IPS-18c (cell line): Measurements from ENCODE around the gene CTSL.

Source experiments
- H3K4me3 ChIP-seq: 2 replicates; pipeline ENCODE4 v1.7.0; 2013; ENCODE audit warnings: low read depth, mild to moderate bottlenecking, low read length, moderate library complexity; ENCODE audit not compliant: insufficient read depth
- H3K9me3 ChIP-seq: one replicate; pipeline ENCODE4 v1.6.1; 2013; ENCODE audit warnings: mild to moderate bottlenecking, low read length, moderate library complexity; ENCODE audit not compliant: control insufficient read depth, insufficient read depth

CTSL gene

DNA sequence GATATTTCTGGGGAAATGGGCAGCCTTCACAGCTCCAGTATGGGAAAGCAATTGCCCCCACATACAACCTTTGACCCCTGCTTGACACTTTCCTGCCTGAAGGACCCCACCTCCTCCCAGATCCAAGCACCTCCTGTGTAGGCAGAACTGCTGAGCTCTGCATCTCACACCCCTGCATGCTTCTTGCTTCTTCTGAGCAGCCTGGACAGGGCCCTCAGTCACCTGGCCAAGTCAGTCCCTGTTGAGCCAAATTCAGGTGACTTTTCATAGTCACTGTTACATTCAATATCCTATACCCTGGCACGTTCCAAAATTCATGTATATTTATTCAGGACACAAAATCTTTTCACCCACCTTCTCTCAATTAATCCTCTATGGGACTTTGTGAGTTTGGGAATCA lies 30.4 kb upstream of the CTSL start:
- H3K9me3 ChIP-seq, result no peaks in the 10 kb centered on the region
- H3K4me3 ChIP-seq, result no peak overlapping the region

DNA sequence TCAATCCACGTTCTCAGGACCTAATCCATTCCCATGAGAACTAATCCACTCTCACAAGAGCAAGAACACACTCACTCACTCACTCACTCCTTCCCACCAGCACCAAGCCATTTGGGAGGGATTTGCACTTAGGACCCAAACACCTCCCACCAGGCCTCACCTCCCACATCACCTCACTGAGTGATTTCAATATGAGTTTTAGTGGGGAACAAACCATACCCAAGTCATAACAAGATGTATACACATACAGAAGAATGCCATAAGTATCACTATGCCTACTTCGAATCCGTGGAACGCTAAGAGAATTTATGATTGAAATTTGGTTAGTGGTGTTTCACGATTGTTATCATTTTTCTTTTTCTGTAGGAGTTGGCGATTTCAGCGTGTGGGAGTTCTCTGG lies 29.3 kb upstream of the CTSL start:
- no peaks in the 10 kb centered on the region for H3K9me3 ChIP-seq
- H3K4me3 ChIP-seq, result no peak overlapping the region

GRCh38 chr9:87698069-87698809 lies 27.7 kb upstream of the CTSL start:
- no peak overlapping the region for H3K4me3 ChIP-seq
- no peaks in the 10 kb centered on the region for H3K9me3 ChIP-seq

GRCh38 chr9:87699835-87700234 lies 26.1 kb upstream of the CTSL start:
- Histone ChIP-seq H3K9me3 (no peaks in the 10 kb centered on the region), H3K4me3 (no peak overlapping the region)

GRCh38 chr9:87701491-87701890 lies 24.4 kb upstream of the CTSL start:
- Histone ChIP-seq H3K4me3 (no peak overlapping the region), H3K9me3 (no peaks in the 10 kb centered on the region)

DNA sequence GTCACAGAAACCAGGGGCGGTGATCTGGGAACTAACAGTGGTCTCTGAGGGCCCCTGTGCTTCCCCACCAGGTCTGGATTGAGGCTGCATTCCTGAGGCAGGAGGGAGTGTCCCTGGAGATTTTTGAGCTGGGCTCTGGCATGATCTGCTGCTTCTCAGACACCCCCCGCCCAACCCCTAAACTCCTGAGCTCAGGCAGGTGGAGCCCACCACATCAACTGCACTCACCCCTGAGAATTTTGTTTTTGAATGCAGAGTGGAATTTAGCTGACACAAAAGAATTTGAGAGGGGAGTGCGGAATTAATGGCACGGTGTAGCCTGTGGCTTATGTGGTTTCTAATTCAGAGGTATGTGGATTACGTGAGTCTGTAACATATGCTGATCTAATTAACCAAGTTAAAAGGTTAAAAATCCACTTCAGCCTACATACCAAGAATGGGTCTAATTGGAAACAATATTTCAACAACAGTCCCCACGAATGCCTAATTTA lies 23.9 kb upstream of the CTSL start:
- H3K9me3 ChIP-seq, result no peaks in the 10 kb centered on the region
- no peak overlapping the region for H3K4me3 ChIP-seq

- H3K9me3 ChIP-seq, result no peaks in the 10 kb centered on the region
- no peak overlapping the region for H3K4me3 ChIP-seq
Observed at GRCh38 chr9:87702921-87703320, 23.0 kb upstream of the CTSL start.

GRCh38 chr9:87703636-87704276 lies 22.2 kb upstream of the CTSL start:
- H3K4me3 ChIP-seq, result no peak overlapping the region
- H3K9me3 ChIP-seq, result no peaks in the 10 kb centered on the region

DNA sequence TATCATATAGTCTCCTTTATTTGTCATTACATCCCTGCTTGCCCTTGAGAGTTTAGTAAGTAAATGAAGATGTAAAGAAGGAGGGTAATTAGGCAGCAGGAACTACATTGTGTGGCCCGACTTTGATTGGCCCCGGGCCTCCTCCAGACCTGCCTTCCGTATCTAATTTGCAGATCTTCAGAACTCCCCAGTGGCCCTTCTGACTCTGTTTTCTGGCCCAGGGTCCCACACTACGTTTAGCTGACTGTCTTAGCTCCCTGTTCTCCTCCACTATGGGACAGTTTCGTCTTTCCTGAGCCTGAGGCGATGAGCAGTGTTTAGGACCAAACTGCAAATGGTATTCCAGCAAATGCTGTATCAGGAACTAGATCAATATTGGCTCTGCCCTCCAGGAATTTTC lies 21.6 kb upstream of the CTSL start:
- no peaks in the 10 kb centered on the region for H3K9me3 ChIP-seq
- no peak overlapping the region for H3K4me3 ChIP-seq

- no peaks in the 10 kb centered on the region for H3K9me3 ChIP-seq
- H3K4me3 ChIP-seq, result no peak overlapping the region
Observed at GRCh38 chr9:87706066-87706739, 19.7 kb upstream of the CTSL start.

GRCh38 chr9:87707805-87708506 lies 18.0 kb upstream of the CTSL start:
- Histone ChIP-seq H3K9me3 (no peaks in the 10 kb centered on the region), H3K4me3 (no peak overlapping the region)

- H3K9me3 ChIP-seq, result no peaks in the 10 kb centered on the region
- H3K4me3 ChIP-seq, result no peak overlapping the region
Observed at GRCh38 chr9:87708546-87708945, 17.4 kb upstream of the CTSL start.

- no peaks in the 10 kb centered on the region for H3K9me3 ChIP-seq
- H3K4me3 ChIP-seq, result no peak overlapping the region
Observed at GRCh38 chr9:87708986-87709728, 16.8 kb upstream of the CTSL start.

- H3K9me3 ChIP-seq, result no peaks in the 10 kb centered on the region
Observed at GRCh38 chr9:87710443-87710842, 15.5 kb upstream of the CTSL start.

DNA sequence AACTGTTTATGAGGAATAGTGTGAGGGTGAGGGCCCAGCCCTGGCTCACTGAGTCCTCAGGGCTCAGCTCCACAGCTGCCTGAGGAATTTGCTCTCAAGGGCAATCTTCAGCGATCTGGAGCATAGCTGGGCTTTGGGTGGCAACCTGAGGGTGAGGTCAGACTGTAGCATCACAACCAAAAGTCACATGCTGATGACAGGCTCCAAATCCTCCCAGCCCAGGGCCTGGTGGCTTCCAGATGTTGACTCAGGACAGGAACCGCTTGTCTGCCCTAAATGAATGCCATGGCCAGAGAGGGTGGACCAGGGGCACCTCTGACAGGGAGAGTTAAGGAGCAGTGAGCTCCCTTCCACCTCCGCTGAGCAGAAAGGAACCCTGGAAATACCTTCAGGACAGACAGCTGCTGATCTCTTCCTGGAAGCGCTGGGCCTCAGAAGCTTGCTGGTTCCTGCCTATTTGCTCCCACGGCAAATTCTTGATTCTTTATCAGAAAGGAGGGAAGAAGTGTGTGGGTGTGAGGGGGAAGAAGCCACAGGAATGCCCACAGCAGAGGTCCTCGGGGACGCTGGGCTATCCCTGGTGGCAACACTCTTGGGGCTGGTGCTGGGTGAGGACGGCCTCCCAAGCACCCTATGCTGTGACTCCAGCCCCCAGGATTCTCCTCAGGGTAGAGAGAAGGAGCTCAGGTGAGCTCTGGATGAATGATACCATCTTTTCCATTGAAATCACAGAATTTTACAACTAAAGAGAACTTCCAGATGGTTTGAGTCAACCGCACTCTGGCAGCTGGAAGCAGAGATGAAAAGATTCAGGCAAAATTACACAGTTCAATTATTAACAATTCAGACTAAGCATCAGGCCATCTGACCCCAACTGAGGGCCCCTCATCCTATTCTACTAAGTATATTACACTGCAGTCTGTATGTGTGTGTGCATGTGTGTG lies 13.8 kb upstream of the CTSL start:
- no peak overlapping the region for H3K4me3 ChIP-seq
- H3K9me3 ChIP-seq, result no peaks in the 10 kb centered on the region

More at GRCh38 chr9:87710443-87710842, 15.5 kb upstream of the CTSL start:
- no peak overlapping the region for H3K4me3 ChIP-seq

- no peak overlapping the region for H3K4me3 ChIP-seq
- no peaks in the 10 kb centered on the region for H3K9me3 ChIP-seq
Observed at GRCh38 chr9:87712801-87713277, 13.1 kb upstream of the CTSL start.
